Thyroid gland (tissue), 4 donors: ENCODE results near the gene MYLK.

Source experiments
- CTCF ChIP-seq, 6 experiments: fragments of 200-600 bp in 3 of 6; fragments of 450-650 bp in 3 of 6; sonication (generic) in 3 of 6; IDR thresholded peaks; one replicate each; pipeline ENCODE4 v1.5.1; 2016 to 2019; ENCODE audit warnings: antibody characterized with exemption in 6 of 6, mild to moderate bottlenecking in 2 of 6, inconsistent platforms in 1 of 6, moderate library complexity in 1 of 6
- POLR2A ChIP-seq, 2 donors: fragments of 450-650 bp; IDR thresholded peaks; one replicate each; pipeline ENCODE4 v1.6.1; 2017; ENCODE audit warnings: antibody characterized with exemption in 2 of 2, mild to moderate bottlenecking in 2 of 2, moderate library complexity in 1 of 2

- TF ChIP-seq CTCF (IDR thresholded peaks at IDR 0.05) (no peak), POLR2A (IDR thresholded peaks at IDR 0.05) (no peak)
These were observed 102.4 kb downstream of the MYLK start for GRCh38 chr3:123781571-123782275.
